D721Med (cell line): ENCODE measurements around the gene NEURL1.
"Not testable (repeated sequence)": the region's sequence is repeated elsewhere in the genome, so short reads cannot be mapped to it uniquely, and the experiment has no call there.

Experiments used
- DNase-seq: peaks from one replicate; pipeline ENCODE4 v3.0.0; 2011; ENCODE audit warnings: low spot score; ENCODE audit not compliant: insufficient read length
- FAIRE-seq: peaks from 2 replicates; lab custom pipeline; 2011; peaks lifted over from hg19 to GRCh38; lab: Jason Lieb, UNC
- CTCF ChIP-seq: IDR thresholded peaks from 2 replicates; pipeline ENCODE4 v1.5.1; 2012; ENCODE audit warnings: mild to moderate bottlenecking, control low read depth; ENCODE audit not compliant: insufficient read depth; ENCODE audit errors: missing control alignments

Gene NEURL1

GRCh38 chr10:103626178-103626577 is 132.7 kb downstream of the NEURL1 start:
- no peak for FAIRE-seq
- DNase-seq: no peak
- no peak for TF ChIP-seq CTCF

- TF ChIP-seq CTCF: no peak
- DNase-seq (no peak), FAIRE-seq (no peak)
Observed at GRCh38 chr10:103627111-103627892, 133.8 kb downstream of the NEURL1 start.

- FAIRE-seq: no peak
- no peak for TF ChIP-seq CTCF
- DNase-seq: no peak
Observed at GRCh38 chr10:103627893-103628292, 134.4 kb downstream of the NEURL1 start.

- FAIRE-seq (no peak), DNase-seq (no peak)
- no peak for TF ChIP-seq CTCF
Observed at GRCh38 chr10:103629581-103629980, 136.1 kb downstream of the NEURL1 start.

- FAIRE-seq (no peak), DNase-seq (no peak)
- no peak for TF ChIP-seq CTCF
Observed at GRCh38 chr10:103630156-103630555, 136.7 kb downstream of the NEURL1 start.

- no peak for TF ChIP-seq CTCF
- FAIRE-seq (no peak), DNase-seq (no peak)
Observed at GRCh38 chr10:103632247-103632642, 138.7 kb downstream of the NEURL1 start.

- FAIRE-seq, DNase-seq: not testable (repeated sequence)
Observed at GRCh38 chr10:103632871-103633270, 139.4 kb downstream of the NEURL1 start.

- DNase-seq (no peak), FAIRE-seq (no peak)
- no peak for TF ChIP-seq CTCF
Observed at GRCh38 chr10:103633846-103634245, 140.3 kb downstream of the NEURL1 start.
